H1 (cell line): ENCODE measurements around the gene DOCK1. TPM values are rescaled to one million over a fixed set of nuclear protein-coding genes. Genes with fewer than 3 reads are reported as not detected.

Experiments
- CTCF ChIA-PET: fragments of 300-600 bp; sonication (Branson Sonifier 250); formaldehyde crosslinking; loops from one replicate; lab custom pipeline; 2021; ENCODE audit not compliant: partially characterized antibody; lab: Charles Lee
- POLR2A ChIA-PET: fragments of 300-600 bp; sonication (Branson Sonifier 250); formaldehyde crosslinking; loops from one replicate; lab custom pipeline; 2021; ENCODE audit warnings: inconsistent platforms; ENCODE audit not compliant: partially characterized antibody; lab: Charles Lee
- DNase-seq, 2 experiments: peaks; one replicate each; pipeline versions ENCODE4 v3.0.0 to v3.0.0-alpha.2; 2010 to 2022; ENCODE audit warnings: low spot score in 2 of 2, low read depth in 1 of 2, mixed read lengths in 1 of 2
- FAIRE-seq: peaks from 2 replicates; lab custom pipeline; 2011; peaks lifted over from hg19 to GRCh38; lab: Jason Lieb, UNC
- H2AFZ ChIP-seq: 2 replicates; pipeline ENCODE4 v1.8.1; 2012; ENCODE audit warnings: low read length, inconsistent platforms
- H2AK5ac ChIP-seq: 2 replicates; pipeline ENCODE4 v1.6.1; 2013; ENCODE audit warnings: low read depth, low read length
- H2BK120ac ChIP-seq: replicated peaks from 2 replicates; pipeline ENCODE3; 2013; ENCODE audit warnings: low read depth, low read length, inconsistent platforms
- H2BK12ac ChIP-seq: 2 replicates; pipeline ENCODE4 v1.6.1; 2013; ENCODE audit warnings: low read depth, low read length
- H2BK15ac ChIP-seq: 2 replicates; pipeline ENCODE4 v1.6.1; 2013; ENCODE audit warnings: low read length
- H2BK20ac ChIP-seq: 2 replicates; pipeline ENCODE4 v1.6.1; 2013; ENCODE audit warnings: low read length
- H2BK5ac ChIP-seq: 2 replicates; pipeline ENCODE4 v1.6.1; 2013; ENCODE audit warnings: low read depth, low read length
- H3K14ac ChIP-seq: 2 replicates; pipeline ENCODE4 v1.6.1; 2013; ENCODE audit warnings: inconsistent platforms; ENCODE audit not compliant: insufficient read length
- H3K18ac ChIP-seq: 2 replicates; pipeline ENCODE4 v1.6.1; 2013; ENCODE audit warnings: low read length; ENCODE audit errors: extremely low read depth
- H3K23ac ChIP-seq: 2 replicates; pipeline ENCODE4 v1.6.1; 2013; ENCODE audit warnings: inconsistent platforms; ENCODE audit not compliant: insufficient read length
- H3K23me2 ChIP-seq: 2 replicates; pipeline ENCODE4 v1.6.1; 2013; ENCODE audit warnings: low read depth, low read length
- H3K27ac ChIP-seq: 2 replicates; pipeline ENCODE4 v1.6.1; 2011; ENCODE audit warnings: low read depth, low read length, inconsistent platforms
- H3K27me3 ChIP-seq, 4 experiments: replicated peaks in 1 of 4; 1 replicate in 1 of 4; 2 replicates in 3 of 4; pipeline versions ENCODE4 v1.6.1 to v1.8.1; 2011 to 2013; ENCODE audit warnings: low read length in 3 of 4, mild to moderate bottlenecking in 3 of 4, inconsistent platforms in 2 of 4, mixed read lengths in 2 of 4, moderate library complexity in 1 of 4; ENCODE audit not compliant: control insufficient read depth in 3 of 4, insufficient read depth in 3 of 4; ENCODE audit errors: extremely low read depth in 1 of 4
- H3K36me3 ChIP-seq, 4 experiments: 2 replicates each; pipeline versions ENCODE4 v1.6.1 to v1.8.1; 2011 to 2013; ENCODE audit warnings: mild to moderate bottlenecking in 4 of 4, low read length in 3 of 4, moderate library complexity in 2 of 4, control low read depth in 1 of 4, inconsistent platforms in 1 of 4; ENCODE audit not compliant: insufficient read depth in 4 of 4, control insufficient read depth in 2 of 4
- H3K4ac ChIP-seq: replicated peaks from 2 replicates; pipeline ENCODE3; 2013; ENCODE audit warnings: low read length, low read depth, mixed read lengths, inconsistent platforms; ENCODE audit not compliant: insufficient read length
- H3K4me1 ChIP-seq, 4 experiments: replicated peaks in 1 of 4; 1 replicate in 1 of 4; 2 replicates in 3 of 4; pipeline versions ENCODE4 v1.6.1 to v1.8.1; 2011 to 2013; ENCODE audit warnings: low read length in 3 of 4, inconsistent platforms in 2 of 4, mixed read lengths in 1 of 4; ENCODE audit not compliant: insufficient read depth in 4 of 4, control insufficient read depth in 3 of 4
- H3K4me2 ChIP-seq, 2 experiments: 2 replicates each; pipeline versions ENCODE4 v1.6.1 to v1.8.1; 2011 to 2013; ENCODE audit warnings: low read depth in 2 of 2, low read length in 2 of 2, control low read depth in 1 of 2, inconsistent platforms in 1 of 2, mild to moderate bottlenecking in 1 of 2; ENCODE audit not compliant: insufficient read depth in 1 of 2
- H3K4me3 ChIP-seq, 4 experiments: fragments of 200-600, 300-600 bp in 1 of 4; sonication (generic), shearing (Covaris generic), sonication (Bioruptor Twin) in 1 of 4; 2 replicates each; pipeline versions ENCODE4 v1.5.1 to v1.8.1; 2011 to 2016; ENCODE audit warnings: low read length in 4 of 4, low read depth in 3 of 4, control low read depth in 2 of 4, inconsistent platforms in 2 of 4, mild to moderate bottlenecking in 2 of 4, mixed read lengths in 1 of 4, moderate library complexity in 1 of 4; ENCODE audit not compliant: insufficient read depth in 2 of 4; ENCODE audit errors: extremely low read depth in 1 of 4
- H3K56ac ChIP-seq: replicated peaks from 2 replicates; pipeline ENCODE3; 2013; ENCODE audit warnings: low read depth, mild to moderate bottlenecking, mixed read lengths, low read length, inconsistent platforms; ENCODE audit not compliant: insufficient read length
- H3K79me1 ChIP-seq: 2 replicates; pipeline ENCODE4 v1.6.1; 2013; ENCODE audit warnings: low read depth, low read length, control low read depth
- H3K79me2 ChIP-seq, 2 experiments: 2 replicates each; pipeline versions ENCODE4 v1.6.1 to v1.8.1; 2012 to 2013; ENCODE audit warnings: low read length in 2 of 2, mild to moderate bottlenecking in 2 of 2, inconsistent platforms in 1 of 2; ENCODE audit not compliant: insufficient read depth in 2 of 2, control insufficient read depth in 1 of 2
- H3K9ac ChIP-seq, 4 experiments: replicated peaks in 1 of 4; 1 replicate in 1 of 4; 2 replicates in 3 of 4; pipeline versions ENCODE4 v1.6.1 to v1.8.1; 2011 to 2013; ENCODE audit warnings: low read depth in 3 of 4, low read length in 3 of 4, control low read depth in 2 of 4, mild to moderate bottlenecking in 2 of 4, moderate library complexity in 2 of 4, inconsistent platforms in 1 of 4; ENCODE audit errors: extremely low read depth in 1 of 4
- H3K9me3 ChIP-seq, 2 experiments: 2 replicates each; pipeline versions ENCODE4 v1.6.1 to v1.8.1; 2012 to 2013; ENCODE audit warnings: mild to moderate bottlenecking in 2 of 2, moderate library complexity in 2 of 2, control low read depth in 1 of 2, inconsistent platforms in 1 of 2, low read depth in 1 of 2, low read length in 1 of 2, mixed read lengths in 1 of 2; ENCODE audit not compliant: insufficient read depth in 2 of 2
- H4K20me1 ChIP-seq, 2 experiments: replicated peaks in 1 of 2; 2 replicates each; pipeline versions ENCODE3 to v1.8.1; 2011 to 2013; ENCODE audit warnings: inconsistent platforms in 2 of 2, low read length in 2 of 2, mild to moderate bottlenecking in 1 of 2; ENCODE audit not compliant: insufficient read depth in 2 of 2, control insufficient read depth in 1 of 2
- H4K5ac ChIP-seq: 2 replicates; pipeline ENCODE4 v1.6.1; 2013; ENCODE audit warnings: low read length, low read depth, mixed read lengths, inconsistent platforms; ENCODE audit not compliant: insufficient read length
- H4K8ac ChIP-seq: 2 replicates; pipeline ENCODE4 v1.8.0; 2013; ENCODE audit warnings: mild to moderate bottlenecking, moderate library complexity, low read length, inconsistent platforms; ENCODE audit not compliant: insufficient read depth; ENCODE audit errors: extremely low read depth
- H4K91ac ChIP-seq: replicated peaks from 2 replicates; pipeline ENCODE3; 2013; ENCODE audit warnings: low read length, mixed read lengths, inconsistent platforms; ENCODE audit not compliant: insufficient read length
- BCL11A ChIP-seq, 2 experiments: IDR thresholded peaks; one replicate each; pipeline ENCODE4 v1.6.1; 2011; ENCODE audit warnings: low read depth in 2 of 2, low read length in 2 of 2, mild to moderate bottlenecking in 2 of 2
- WGBS, 2 experiments: shearing (Covaris generic) in 1 of 2; methylation state at CpG; one replicate each; pipeline versions ENCODE4 v1.1.6 to v1.1.7; 2013 to 2015; ENCODE audit warnings: low lambda C conversion rate in 2 of 2, mixed read lengths in 2 of 2, inconsistent platforms in 1 of 2, low coverage in 1 of 2, missing lambda C conversion rate in 1 of 2; ENCODE audit not compliant: insufficient replicate concordance in 2 of 2, insufficient coverage in 1 of 2, insufficient read length in 1 of 2; ENCODE audit errors: extremely low coverage in 1 of 2, missing lambda C conversion rate in 1 of 2; 5-methylcytosine and 5-hydroxymethylcytosine counted together
- polyA plus RNA-seq, 7 experiments: library from polyadenylated mRNA; depleted of rRNA in 3 of 7; stranded (reverse) in 5 of 7; unstranded in 2 of 7; fragments of >200 nt in 5 of 7; fragments of 200-250 nt in 2 of 7; gene quantifications; 1 replicate in 5 of 7; 2 replicates in 1 of 7; 4 replicates in 1 of 7; pipeline versions ENCODE4 v1.2.1 to v1.2.3, GENCODE V29; 2011 to 2013; ENCODE audit warnings: missing spikeins in 2 of 7, mixed read lengths in 2 of 7
- total RNA-seq: library from RNA; stranded (reverse); fragmentation: NEBNext Ultra II Directional; extraction: Animal tissue kit (Norgen Biotek cat#: 25700); gene quantifications from 2 replicates; pipeline ENCODE4 v1.2.1, GENCODE V29; 2021

DOCK1 gene
- total and polyA plus RNA-seq, 2 of the 8 experiments (the other 6 are each of a cell fraction or from before 2014, with no cell fraction given) = 11.6 to 53.0 TPM

DNA sequence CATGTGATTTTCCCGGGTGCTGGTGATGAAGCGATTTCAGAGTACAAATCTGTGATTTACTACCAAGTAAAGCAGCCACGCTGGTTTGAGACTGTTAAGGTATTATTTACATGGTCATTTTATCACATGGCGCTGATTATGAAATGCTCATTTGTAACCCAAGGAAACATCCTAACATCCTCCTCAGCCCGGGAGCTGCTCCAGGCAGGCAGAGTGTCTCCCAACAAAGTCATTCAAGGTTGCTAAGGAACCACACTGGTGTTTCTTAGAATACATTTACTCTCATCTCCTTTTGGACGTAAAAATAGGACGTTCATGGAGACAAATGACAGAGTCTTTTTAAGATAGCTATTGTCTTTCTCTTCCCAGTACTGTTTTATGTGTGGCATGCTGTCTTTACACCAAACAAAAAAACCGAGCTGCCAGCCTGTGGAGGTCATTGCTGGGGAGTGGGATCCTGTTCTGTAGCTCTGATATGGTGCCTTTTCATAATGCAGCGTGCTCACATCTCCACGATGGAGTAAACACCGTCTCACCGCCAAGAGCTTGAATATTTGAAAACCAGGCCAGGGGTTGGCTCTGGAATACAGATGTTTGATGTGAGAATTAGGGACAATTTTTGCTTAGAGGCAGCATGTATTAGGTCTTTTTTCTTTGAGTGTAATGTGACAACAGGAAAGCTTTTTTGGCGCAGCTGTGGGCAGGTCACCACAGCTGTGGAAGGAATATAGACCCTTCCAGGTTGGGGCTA, 119.6 kb downstream of the DOCK1 start:
- ChIA-PET POLR2A (no interaction called here), CTCF (interaction anchor here (0.7 kb wide), 1 partner anchor 54 kb away, joined by 3 read pairs; no protein-coding TSS in a partner anchor)
- Histone ChIP-seq H3K9me3 (no peaks in the 10 kb centered on the region), H3K4me2 (no peak overlapping the region), H4K8ac (no peak overlapping the region), H2AFZ (no peak overlapping the region), H3K79me2 (no peaks in the 10 kb centered on the region), H3K4ac (no peak overlapping the region), H4K20me1 (peaks cover 0 to 12% of the 10 kb centered on the region in 2 experiments), H2BK15ac (no peak overlapping the region), H2BK20ac (no peak overlapping the region), H3K23me2 (no peaks in the 10 kb centered on the region), H4K91ac (no peak overlapping the region), H3K18ac (no peak overlapping the region), H3K4me1 (no peaks in the 10 kb centered on the region), H2BK120ac (no peak overlapping the region), H3K4me3 (no peak overlapping the region), H4K5ac (no peak overlapping the region), H3K9ac (no peak overlapping the region), H3K56ac (no peak overlapping the region), H3K27me3 (no peaks in the 10 kb centered on the region), H3K14ac (no peak overlapping the region), H3K36me3 (peaks cover 10 to 33% (median 23%) of the 10 kb centered on the region in 4 experiments; a peak in 6 of 8 replicates), H3K27ac (no peak overlapping the region)
- no peak for DNase-seq
- FAIRE-seq = no peak
- TF ChIP-seq BCL11A (IDR thresholded peaks at IDR 0.05; ENCODE audit: low read depth in 2 of 2, low read length in 2 of 2) = no peak
- TF ChIP-seq, all 59 proteins: peak for 0
- no peak overlapping the region for H2AK5ac ChIP-seq
- no peak overlapping the region for H2BK5ac ChIP-seq
- H3K23ac ChIP-seq = no peak overlapping the region
- 89% methylated on average over 13 of the region's 13 CpGs; no CpG with 5 or more reads in 1 of the 2 experiments for WGBS, 2 experiments
- H3K79me1 ChIP-seq = no peaks in the 10 kb centered on the region
- no peak overlapping the region for H2BK12ac ChIP-seq
